Subcutaneous abdominal adipose tissue (tissue), 5 donors: ENCODE measurements around the gene C16orf90.
A peak's percentile ranks its signal among the peaks of the same experiment; 100 is the strongest.

Experiments
- H3K27ac ChIP-seq: one replicate; pipeline ENCODE4 v1.7.0; 2013; ENCODE audit warnings: low read depth, mild to moderate bottlenecking, inconsistent platforms, low read length, moderate library complexity
- H3K27me3 ChIP-seq, 5 donors: one replicate each; pipeline ENCODE4 v1.7.0; 2013; ENCODE audit warnings: low read length in 5 of 5, inconsistent platforms in 1 of 5; ENCODE audit not compliant: control insufficient read depth in 5 of 5, insufficient read depth in 4 of 5
- H3K36me3 ChIP-seq, 5 donors: one replicate each; pipeline ENCODE4 v1.7.0; 2013; ENCODE audit warnings: low read length in 5 of 5; ENCODE audit not compliant: control insufficient read depth in 5 of 5, insufficient read depth in 5 of 5
- H3K4me1 ChIP-seq, 5 donors: one replicate each; pipeline ENCODE4 v1.7.0; 2013; ENCODE audit warnings: low read length in 5 of 5, mild to moderate bottlenecking in 3 of 5, moderate library complexity in 1 of 5; ENCODE audit not compliant: control insufficient read depth in 5 of 5, insufficient read depth in 5 of 5
- H3K4me3 ChIP-seq, 5 donors: one replicate each; pipeline ENCODE4 v1.7.0; 2013; ENCODE audit warnings: low read length in 5 of 5, low read depth in 1 of 5
- H3K9ac ChIP-seq, 5 donors: one replicate each; pipeline ENCODE4 v1.7.0; 2013; ENCODE audit warnings: low read length in 5 of 5, mild to moderate bottlenecking in 4 of 5, moderate library complexity in 3 of 5
- H3K9me3 ChIP-seq, 5 donors: one replicate each; pipeline ENCODE4 v1.7.0; 2013; ENCODE audit warnings: low read length in 5 of 5; ENCODE audit not compliant: control insufficient read depth in 5 of 5
- donor health status: healthy.
- donor health status: healthy.
- donor health status: healthy.
- donor health status: healthy.
- donor health status: healthy.

The C16orf90 gene

DNA sequence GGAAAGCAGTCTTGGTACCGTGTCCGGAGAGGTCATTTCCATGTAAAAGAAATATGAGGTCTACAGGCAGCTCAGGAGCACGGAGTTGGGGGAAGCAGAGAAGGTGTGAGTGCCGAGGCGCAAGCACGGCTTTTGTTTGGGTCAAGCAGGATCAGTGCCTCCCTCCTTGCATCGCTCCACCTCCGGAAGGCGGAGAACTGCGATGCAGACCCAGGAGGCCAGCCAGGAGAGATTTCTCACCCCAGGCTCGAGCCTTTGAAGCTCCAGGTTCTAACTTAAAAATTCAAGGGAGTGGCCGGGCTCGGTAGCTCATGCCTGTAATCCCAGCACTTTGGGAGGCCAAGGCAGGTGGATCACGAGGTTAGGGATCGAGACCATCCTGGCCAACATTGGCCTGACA, 26.8 kb downstream of the C16orf90 start:
- no peak overlapping the region for H3K4me3 ChIP-seq

GRCh38 chr16:3467921-3468320, 27.4 kb downstream of the C16orf90 start:
- Histone ChIP-seq H3K27ac (no peak overlapping the region), H3K4me1 (peaks cover 0 to 23% (median 13%) of the 10 kb centered on the region in 5 donors), H3K9ac (no peak overlapping the region), H3K4me3 (no peak overlapping the region), H3K9me3 (no peaks in the 10 kb centered on the region), H3K36me3 (peaks cover 0 to 33% (median 22%) of the 10 kb centered on the region in 5 donors), H3K27me3 (no peaks in the 10 kb centered on the region)

More for the DNA sequence above, 26.8 kb downstream of the C16orf90 start:
- Histone ChIP-seq H3K9ac (no peak overlapping the region), H3K27me3 (no peaks in the 10 kb centered on the region), H3K27ac (no peak overlapping the region), H3K36me3 (peaks cover 0 to 37% (median 22%) of the 10 kb centered on the region in 5 donors), H3K9me3 (no peaks in the 10 kb centered on the region), H3K4me1 (peaks cover 0 to 23% (median 13%) of the 10 kb centered on the region in 5 donors)

- no peak overlapping the region for H3K9ac ChIP-seq
- peaks cover 0 to 33% (median 22%) of the 10 kb centered on the region in 5 donors for H3K36me3 ChIP-seq
- no peaks in the 10 kb centered on the region for H3K9me3 ChIP-seq
- H3K4me1 ChIP-seq = peaks cover 0 to 23% (median 13%) of the 10 kb centered on the region in 5 donors
- H3K4me3 ChIP-seq = no peak overlapping the region
- no peaks in the 10 kb centered on the region for H3K27me3 ChIP-seq
- no peak overlapping the region for H3K27ac ChIP-seq
Observed at GRCh38 chr16:3467182-3467581, 28.1 kb downstream of the C16orf90 start.

- H3K9me3 ChIP-seq = no peaks in the 10 kb centered on the region
- H3K9ac ChIP-seq = no peak overlapping the region
- no peaks in the 10 kb centered on the region for H3K27me3 ChIP-seq
- no peak overlapping the region for H3K4me3 ChIP-seq
- H3K27ac ChIP-seq = no peak overlapping the region
- peaks cover 0 to 26% (median 22%) of the 10 kb centered on the region in 5 donors for H3K36me3 ChIP-seq
- peaks cover 0 to 30% (median 18%) of the 10 kb centered on the region in 5 donors for H3K4me1 ChIP-seq
Observed at GRCh38 chr16:3465911-3466584, 29.2 kb downstream of the C16orf90 start.

DNA sequence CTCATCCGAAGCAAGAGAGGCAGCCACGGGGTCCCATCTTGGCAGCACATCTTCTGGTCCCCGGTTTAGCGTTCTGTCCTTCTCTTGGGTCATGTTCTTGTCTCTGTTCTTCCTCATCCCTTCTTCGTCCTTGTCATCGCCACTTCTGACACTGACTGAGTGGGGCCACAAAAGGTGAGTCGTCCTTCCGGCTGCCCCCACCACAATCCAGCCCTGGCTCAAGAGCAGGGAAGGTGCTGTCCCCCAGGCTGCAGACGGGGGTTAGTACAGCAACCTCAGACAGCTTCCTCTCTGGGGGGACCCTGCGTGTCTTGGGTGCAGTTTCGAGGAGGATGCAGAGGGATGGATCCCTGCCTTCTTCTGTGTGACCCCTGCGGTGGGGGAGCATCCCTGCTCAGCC, 30.0 kb downstream of the C16orf90 start:
- Histone ChIP-seq H3K27me3 (no peaks in the 10 kb centered on the region), H3K27ac (no peak overlapping the region), H3K4me1 (peaks cover 0 to 36% (median 25%) of the 10 kb centered on the region in 5 donors), H3K4me3 (no peak overlapping the region), H3K36me3 (peaks cover 0 to 25% (median 19%) of the 10 kb centered on the region in 5 donors), H3K9ac (peak overlapping the region in 1 of 5 donors; percentile 41), H3K9me3 (no peaks in the 10 kb centered on the region)

DNA sequence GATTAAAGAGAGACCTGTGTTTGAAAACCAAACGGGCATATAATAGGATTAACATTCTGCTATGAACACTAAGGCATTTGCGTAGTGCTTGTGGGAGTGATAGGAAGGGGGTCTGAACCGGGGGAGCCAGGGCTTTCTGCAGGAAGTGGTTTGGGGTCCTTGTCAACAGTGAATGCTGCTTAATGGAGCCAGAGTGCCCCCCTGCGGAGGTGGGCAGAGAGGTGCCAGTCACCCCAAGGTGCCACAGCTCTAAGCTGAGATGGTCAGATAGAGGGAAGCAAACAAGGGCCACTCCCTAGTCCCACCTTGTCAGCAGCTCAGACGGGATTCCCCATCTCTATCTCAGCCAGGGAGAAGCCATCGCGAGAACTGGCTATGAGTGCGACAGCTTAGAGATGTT, 34.1 kb downstream of the C16orf90 start:
- H3K9ac ChIP-seq = no peak overlapping the region
- peaks cover 0 to 10% (median 6%) of the 10 kb centered on the region in 5 donors for H3K36me3 ChIP-seq
- H3K4me3 ChIP-seq = no peak overlapping the region
- no peak overlapping the region for H3K27ac ChIP-seq
- H3K4me1 ChIP-seq = peaks cover 5 to 55% (median 47%) of the 10 kb centered on the region in 5 donors
- no peaks in the 10 kb centered on the region for H3K9me3 ChIP-seq
- no peaks in the 10 kb centered on the region for H3K27me3 ChIP-seq

- H3K9ac ChIP-seq = no peak overlapping the region
- H3K4me3 ChIP-seq = no peak overlapping the region
- peaks cover 5 to 59% (median 47%) of the 10 kb centered on the region in 5 donors for H3K4me1 ChIP-seq
- no peak overlapping the region for H3K27ac ChIP-seq
- no peaks in the 10 kb centered on the region for H3K27me3 ChIP-seq
- H3K36me3 ChIP-seq = peaks cover 0 to 4% (median 0%) of the 10 kb centered on the region in 5 donors
- no peaks in the 10 kb centered on the region for H3K9me3 ChIP-seq
Observed at GRCh38 chr16:3460585-3460984, 34.7 kb downstream of the C16orf90 start.

- Histone ChIP-seq H3K9me3 (no peaks in the 10 kb centered on the region), H3K4me3 (no peak overlapping the region), H3K9ac (peak overlapping the region in 3 of 5 donors; percentile 4 to 98 (median 31)), H3K27ac (no peak overlapping the region), H3K36me3 (no peaks in the 10 kb centered on the region), H3K27me3 (no peaks in the 10 kb centered on the region), H3K4me1 (peaks cover 5 to 59% (median 47%) of the 10 kb centered on the region in 5 donors)
Observed at GRCh38 chr16:3460121-3460520, 35.2 kb downstream of the C16orf90 start.

DNA sequence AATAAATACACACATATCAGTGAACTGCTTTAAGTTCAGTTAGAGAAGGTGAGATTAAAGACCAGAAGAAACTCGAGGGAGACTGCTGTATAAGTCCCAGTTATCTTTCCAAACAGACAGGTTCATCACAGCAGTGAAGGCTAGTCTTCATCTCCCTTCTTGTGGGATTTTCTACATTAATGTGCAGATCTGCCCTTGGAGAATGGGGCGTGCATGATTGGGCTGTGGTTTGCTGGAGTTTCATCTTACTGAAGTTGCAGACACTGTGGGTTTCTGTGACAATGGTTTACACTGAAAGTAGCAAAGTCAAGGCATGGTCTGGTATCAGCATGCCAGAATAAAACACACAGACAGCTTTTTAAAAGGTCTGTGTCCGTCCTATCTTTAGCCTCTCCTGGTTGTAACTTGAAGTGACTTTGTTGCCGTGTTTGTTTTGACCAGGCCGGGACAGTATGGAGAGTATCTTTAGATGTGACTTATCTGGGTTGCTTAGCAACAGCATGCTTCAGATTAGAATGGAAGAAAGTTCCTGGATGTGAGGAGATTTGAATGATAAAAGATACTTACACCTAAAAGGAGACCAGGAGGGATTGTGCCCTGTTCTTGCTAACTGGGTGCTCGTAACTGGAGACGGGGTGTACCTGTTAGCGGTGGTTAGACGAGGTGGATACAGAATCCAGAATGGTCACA, 35.7 kb downstream of the C16orf90 start:
- Histone ChIP-seq H3K4me1 (peaks cover 5 to 57% (median 44%) of the 10 kb centered on the region in 5 donors), H3K9ac (peak overlapping the region; percentile 31 to 99 (median 91))

DNA sequence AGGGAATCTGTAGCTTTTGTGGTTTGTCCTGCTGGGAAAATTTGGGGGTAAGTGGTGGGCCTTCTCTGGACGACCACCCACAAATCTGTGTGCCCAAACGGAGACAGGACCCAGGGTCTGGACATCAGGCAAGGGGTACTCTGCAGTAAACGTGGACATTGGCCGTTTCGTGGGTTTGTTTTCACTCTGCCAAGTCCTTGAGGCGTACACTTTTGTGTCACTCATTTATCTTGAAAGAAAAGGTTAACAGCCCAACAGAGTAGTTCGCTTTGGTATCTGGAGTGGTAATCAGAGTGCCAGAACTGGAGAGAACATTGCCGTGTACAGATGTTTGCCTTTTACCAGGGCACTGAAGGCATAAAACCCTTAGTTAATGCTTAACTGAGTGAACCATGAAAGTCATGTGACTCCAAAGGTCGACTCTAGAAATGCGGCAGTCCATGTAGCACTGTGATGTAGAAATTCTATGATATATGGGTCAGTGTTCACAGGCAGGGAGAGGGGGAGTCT, 36.4 kb downstream of the C16orf90 start:
- Histone ChIP-seq H3K27me3 (no peaks in the 10 kb centered on the region), H3K4me1 (peaks cover 5 to 52% (median 39%) of the 10 kb centered on the region in 5 donors), H3K9me3 (no peaks in the 10 kb centered on the region)

More for the DNA sequence above, 35.7 kb downstream of the C16orf90 start:
- H3K9me3 ChIP-seq = no peaks in the 10 kb centered on the region
- H3K27me3 ChIP-seq = no peaks in the 10 kb centered on the region
- peak overlapping the region in 4 of 5 donors; percentile 67 to 96 (median 88) for H3K4me3 ChIP-seq
- peak overlapping the region; percentile 86 for H3K27ac ChIP-seq
- H3K36me3 ChIP-seq = no peaks in the 10 kb centered on the region

More for the DNA sequence above, 36.4 kb downstream of the C16orf90 start:
- H3K9ac ChIP-seq = peak overlapping the region; percentile 77 to 99 (median 95)
- peak overlapping the region; percentile 86 for H3K27ac ChIP-seq
- no peaks in the 10 kb centered on the region for H3K36me3 ChIP-seq
- peak overlapping the region; percentile 66 to 96 (median 83) for H3K4me3 ChIP-seq
